ENCODE data around the gene CST6.

Gene CST6

GRCh38 chr11:65981101-65981740, 30.6 kb upstream of the CST6 start:
- no peak for TF ChIP-seq CTCF (IDR thresholded peaks at IDR 0.05)

- TF ChIP-seq CTCF (IDR thresholded peaks at IDR 0.05): no peak
Observed at GRCh38 chr11:65981972-65982823, 29.6 kb upstream of the CST6 start.

GRCh38 chr11:65982824-65983588, 28.8 kb upstream of the CST6 start:
- no peak for TF ChIP-seq CTCF (IDR thresholded peaks at IDR 0.05)

- no peak for TF ChIP-seq CTCF (IDR thresholded peaks at IDR 0.05)
Observed at GRCh38 chr11:65983589-65983987, 28.2 kb upstream of the CST6 start.

GRCh38 chr11:65987336-65987735, 24.5 kb upstream of the CST6 start:
- no peak for TF ChIP-seq CTCF (IDR thresholded peaks at IDR 0.05)

- TF ChIP-seq CTCF (IDR thresholded peaks at IDR 0.05): peak; percentile 99
Observed at GRCh38 chr11:65988791-65989592, 22.8 kb upstream of the CST6 start.

GRCh38 chr11:65992056-65992455, 19.8 kb upstream of the CST6 start:
- no peak for TF ChIP-seq CTCF (IDR thresholded peaks at IDR 0.05)

Data from LNCAP (cell line).